HG02943 (cell line): ENCODE data around the gene PCSK7.

Experiments used
- ATAC-seq: cut with Tn5 transposase; IDR thresholded peaks from one replicate; pipeline ENCODE4 v1.9.1; 2021; ENCODE audit warnings: mild to moderate bottlenecking, low read depth, moderate library complexity; ENCODE audit not compliant: unreplicated experiment

Gene PCSK7

DNA sequence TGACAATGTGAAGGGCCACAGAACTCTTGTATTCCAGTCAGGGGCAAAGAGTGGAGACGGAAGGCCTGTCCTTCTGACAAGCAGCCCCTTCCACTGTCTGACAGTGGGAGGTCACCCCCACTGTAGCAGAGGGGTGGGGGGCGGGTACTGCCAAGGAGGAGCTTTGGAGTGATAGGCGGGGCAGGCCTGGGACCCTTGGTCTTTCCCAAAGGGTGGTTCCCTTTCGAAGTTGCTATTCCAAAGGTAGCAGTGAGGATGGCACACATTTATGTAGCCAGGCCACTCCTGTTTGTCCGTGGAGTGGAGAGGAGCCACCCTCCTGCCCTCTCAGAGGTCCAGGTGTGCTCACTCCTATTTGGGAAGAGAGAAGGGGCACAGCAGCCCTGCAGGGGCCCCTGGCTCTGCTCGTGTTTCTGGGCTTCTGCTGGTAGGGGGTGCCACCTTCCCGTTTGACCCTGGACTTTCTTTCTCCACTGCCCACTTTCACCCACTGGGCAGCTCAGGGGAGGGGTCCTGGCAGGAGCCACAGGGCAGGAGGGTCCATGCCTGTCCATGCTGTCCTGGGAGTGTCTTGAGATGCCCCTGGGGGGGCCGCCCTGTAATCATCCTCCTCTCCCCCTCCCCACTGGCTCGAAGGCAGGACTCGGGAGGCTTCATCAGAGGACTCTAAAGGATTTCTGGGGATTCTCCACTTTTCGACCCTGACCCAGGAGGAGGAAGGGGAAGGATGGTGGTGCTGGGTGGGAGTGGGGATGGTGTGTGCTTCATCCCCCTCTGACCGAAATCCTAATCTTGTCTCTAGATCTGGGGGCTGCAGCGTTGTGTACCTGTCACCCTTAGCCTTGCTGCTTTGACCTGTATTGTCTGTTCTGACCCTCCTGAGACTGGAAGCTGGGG, 31.7 kb downstream of the PCSK7 start:
- no peak for ATAC-seq

DNA sequence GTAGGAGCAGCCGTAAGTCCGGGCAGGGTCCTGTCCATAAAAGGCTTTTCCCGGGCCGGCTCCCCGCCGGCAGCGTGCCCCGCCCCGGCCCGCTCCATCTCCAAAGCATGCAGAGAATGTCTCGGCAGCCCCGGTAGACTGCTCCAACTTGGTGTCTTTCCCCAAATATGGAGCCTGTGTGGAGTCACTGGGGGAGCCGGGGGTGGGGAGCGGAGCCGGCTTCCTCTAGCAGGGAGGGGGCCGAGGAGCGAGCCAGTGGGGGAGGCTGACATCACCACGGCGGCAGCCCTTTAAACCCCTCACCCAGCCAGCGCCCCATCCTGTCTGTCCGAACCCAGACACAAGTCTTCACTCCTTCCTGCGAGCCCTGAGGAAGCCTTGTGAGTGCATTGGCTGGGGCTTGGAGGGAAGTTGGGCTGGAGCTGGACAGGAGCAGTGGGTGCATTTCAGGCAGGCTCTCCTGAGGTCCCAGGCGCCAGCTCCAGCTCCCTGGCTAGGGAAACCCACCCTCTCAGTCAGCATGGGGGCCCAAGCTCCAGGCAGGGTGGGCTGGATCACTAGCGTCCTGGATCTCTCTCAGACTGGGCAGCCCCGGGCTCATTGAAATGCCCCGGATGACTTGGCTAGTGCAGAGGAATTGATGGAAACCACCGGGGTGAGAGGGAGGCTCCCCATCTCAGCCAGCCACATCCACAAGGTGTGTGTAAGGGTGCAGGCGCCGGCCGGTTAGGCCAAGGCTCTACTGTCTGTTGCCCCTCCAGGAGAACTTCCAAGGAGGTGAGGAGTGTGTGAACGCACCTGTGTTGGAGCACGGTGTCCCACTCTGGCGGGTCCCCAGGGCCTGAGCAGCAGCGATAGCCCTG, 32.6 kb downstream of the PCSK7 start, which contains the start of gene TAGLN:
TAGLN (plus strand) TSS at position 318 of the 863 bp plus-strand sequence. CDS start 3,644 bp downstream, outside the sequence.
- ATAC-seq: no peak

- no peak for ATAC-seq
Observed at GRCh38 chr11:117198613-117199012, 33.3 kb downstream of the PCSK7 start.

- no peak for ATAC-seq
Observed at GRCh38 chr11:117197516-117198456, 34.1 kb downstream of the PCSK7 start.

- no peak for ATAC-seq
Observed at GRCh38 chr11:117197006-117197405, 34.9 kb downstream of the PCSK7 start.

DNA sequence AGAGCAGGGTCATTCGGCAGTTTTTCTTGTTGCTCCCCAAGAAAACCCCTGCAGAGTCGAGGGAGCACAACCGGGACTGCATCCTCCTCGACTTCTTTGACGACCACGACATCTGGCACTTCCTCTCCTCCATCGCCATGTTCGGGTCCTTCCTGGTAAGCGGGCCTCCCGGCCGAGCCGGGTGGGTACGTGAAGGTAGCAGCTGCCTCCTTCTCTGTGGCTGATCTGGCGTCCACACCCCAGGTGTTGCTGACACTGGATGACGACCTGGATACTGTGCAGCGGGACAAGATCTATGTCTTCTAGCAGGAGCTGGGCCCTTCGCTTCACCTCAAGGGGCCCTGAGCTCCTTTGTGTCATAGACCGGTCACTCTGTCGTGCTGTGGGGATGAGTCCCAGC, 36.1 kb downstream of the PCSK7 start:
- ATAC-seq: no peak

DNA sequence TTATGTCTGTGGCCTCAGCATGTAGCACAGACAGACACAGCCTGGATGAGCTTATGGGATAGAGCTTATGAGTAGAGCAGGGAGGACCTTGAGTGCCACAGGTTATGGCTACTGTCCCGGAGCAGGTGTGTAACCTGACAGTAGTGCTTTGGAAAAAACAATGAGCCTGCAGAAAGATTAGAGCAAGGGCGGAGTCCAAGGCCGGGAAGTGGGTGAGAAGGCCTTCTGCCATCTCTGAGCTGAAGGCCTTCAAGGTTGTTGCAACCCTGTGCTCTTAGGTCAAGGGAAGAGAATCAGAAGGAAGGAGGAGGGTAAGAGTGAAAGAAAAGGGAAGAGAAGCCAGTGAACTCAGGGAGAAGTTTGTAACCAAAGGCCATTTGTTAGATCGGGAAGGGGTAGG, 36.6 kb downstream of the PCSK7 start:
- ATAC-seq: no peak

DNA sequence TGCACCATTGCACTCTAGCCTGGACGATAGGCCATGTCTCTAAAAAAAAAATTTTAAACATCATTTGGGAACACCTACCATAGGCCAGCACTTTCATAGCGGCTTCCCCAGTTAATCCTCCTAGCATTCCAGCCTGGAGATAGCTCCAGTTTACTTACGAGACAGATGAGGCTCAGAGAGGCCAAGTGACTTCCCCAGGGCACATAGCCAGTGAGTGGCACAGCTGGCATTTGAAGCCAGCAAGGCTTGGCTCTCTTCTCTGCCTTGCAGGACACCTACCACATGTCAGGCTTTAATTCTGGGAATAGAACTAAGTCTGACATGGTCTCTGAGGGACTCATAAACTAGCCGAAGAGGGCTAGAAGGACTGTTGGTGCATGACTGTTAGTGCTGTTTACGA, 37.6 kb downstream of the PCSK7 start:
- ATAC-seq: no peak

DNA sequence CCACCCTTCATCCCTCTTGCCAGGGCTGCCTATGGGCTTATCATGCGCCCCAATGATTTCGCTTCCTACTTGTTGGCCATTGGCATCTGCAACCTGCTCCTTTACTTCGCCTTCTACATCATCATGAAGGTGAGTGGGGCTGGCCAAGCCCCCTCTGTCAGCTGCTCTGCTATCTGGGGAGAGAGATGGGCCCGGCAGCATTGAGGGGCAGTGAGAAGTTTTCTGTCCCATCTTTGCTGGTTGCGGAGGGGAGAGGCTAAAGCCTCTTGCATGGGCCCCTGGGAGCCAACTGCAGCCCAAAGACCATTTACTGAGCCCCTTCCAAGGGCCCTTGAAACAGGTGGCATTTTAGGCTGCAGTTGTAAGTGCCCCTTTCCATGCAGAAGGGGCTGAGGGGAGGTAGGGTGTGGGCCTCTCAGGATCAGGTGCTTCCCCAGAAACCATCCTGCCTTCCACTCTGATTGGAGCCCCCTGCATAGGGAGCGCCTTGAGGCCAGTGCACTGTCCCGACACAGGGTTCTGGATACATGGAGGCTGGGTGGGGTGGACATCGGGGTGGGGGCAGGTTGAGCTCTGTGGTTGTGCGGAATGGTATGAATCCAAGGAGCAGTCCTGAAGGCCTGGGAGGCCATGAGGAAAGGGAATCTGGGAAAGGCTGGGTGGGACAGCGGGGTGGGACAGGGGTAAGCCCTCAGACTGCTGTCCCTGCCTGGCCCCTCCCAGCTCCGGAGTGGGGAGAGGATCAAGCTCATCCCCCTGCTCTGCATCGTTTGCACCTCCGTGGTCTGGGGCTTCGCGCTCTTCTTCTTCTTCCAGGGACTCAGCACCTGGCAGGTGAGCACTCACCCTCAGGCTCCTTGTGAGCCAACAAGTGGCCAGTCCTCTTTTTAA, 38.5 kb downstream of the PCSK7 start:
- no peak for ATAC-seq

DNA sequence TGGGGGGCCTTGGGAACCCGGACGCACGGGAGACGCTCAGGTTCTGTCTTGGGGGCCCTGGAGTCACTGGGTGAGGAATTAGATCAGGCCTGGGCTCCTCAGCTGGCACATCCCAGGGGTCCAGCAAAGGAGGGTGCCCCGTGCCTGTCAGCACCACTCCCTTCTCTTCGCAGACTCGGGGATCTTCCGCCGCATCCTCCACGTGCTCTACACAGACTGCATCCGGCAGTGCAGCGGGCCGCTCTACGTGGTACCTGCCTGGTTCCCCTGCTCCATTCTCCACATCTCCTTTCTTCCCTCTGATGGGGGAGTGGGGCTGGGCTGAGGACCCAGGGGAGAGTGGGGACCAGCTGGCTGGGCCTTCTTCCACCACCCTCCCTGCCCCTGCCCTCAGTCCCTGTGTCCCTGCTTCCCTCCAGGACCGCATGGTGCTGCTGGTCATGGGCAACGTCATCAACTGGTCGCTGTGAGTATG, 39.4 kb downstream of the PCSK7 start:
- no peak for ATAC-seq

GRCh38 chr11:117191680-117192400, 40.0 kb downstream of the PCSK7 start:
- no peak for ATAC-seq

- ATAC-seq: no peak
Observed at GRCh38 chr11:117189941-117190544, 41.8 kb downstream of the PCSK7 start.

DNA sequence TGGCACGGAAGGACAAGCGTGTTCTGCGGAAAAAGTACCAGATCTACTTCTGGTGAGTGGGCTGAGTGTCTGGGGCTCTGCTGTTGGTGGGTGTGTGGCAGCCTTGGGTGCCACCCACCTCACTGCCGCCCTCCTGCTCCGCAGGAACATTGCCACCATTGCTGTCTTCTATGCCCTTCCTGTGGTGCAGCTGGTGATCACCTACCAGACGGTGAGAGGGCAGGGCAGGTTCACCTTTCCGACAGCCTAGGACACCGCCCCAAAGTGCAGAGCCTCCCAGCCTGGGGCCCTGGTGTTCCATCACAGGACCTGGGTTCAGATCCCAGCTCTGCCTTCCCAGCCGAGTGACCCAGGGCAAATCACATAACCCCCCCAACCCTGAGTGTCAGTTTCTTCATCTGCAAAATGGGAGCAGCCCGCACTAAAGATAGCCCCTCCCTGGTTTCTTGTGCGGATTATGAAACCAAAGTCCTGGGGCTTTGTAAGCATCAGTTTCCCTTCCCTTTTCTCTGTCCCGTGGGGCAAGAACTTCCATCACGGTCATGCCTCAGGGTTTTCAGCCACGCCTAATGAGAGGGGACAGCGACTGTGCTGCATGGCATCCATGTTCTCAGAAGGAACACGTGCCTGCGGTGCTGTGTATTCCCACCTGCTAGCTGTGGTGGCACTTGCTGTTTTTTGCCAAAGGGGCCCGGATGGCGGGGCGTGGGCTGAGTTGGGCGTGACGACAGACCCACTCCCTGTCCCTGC, 42.5 kb downstream of the PCSK7 start:
- ATAC-seq: no peak

DNA sequence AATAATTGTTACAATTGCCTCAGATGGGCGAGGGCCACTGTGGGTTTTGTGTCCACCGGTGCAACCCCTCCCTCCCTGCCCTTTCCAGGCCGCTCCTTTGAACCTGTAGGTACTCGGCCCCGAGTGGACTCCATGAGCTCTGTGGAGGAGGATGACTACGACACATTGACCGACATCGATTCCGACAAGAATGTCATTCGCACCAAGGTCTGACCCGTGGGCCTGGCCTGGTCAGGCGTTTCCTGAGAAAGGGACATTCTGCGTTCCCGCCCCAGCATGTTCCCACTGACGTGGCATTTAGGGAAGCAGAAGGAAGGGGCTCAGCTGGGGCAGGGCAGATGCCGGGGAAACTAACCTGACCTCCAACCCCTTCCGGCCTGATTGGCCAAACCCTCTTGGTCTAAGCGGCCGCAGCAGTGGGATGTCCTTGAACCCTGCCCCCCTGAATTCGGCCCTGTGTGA, 43.2 kb downstream of the PCSK7 start:
- ATAC-seq: no peak

- ATAC-seq: no peak
Observed at GRCh38 chr11:117187799-117188481, 43.9 kb downstream of the PCSK7 start.

GRCh38 chr11:117187428-117187798, 44.5 kb downstream of the PCSK7 start:
- no peak for ATAC-seq

DNA sequence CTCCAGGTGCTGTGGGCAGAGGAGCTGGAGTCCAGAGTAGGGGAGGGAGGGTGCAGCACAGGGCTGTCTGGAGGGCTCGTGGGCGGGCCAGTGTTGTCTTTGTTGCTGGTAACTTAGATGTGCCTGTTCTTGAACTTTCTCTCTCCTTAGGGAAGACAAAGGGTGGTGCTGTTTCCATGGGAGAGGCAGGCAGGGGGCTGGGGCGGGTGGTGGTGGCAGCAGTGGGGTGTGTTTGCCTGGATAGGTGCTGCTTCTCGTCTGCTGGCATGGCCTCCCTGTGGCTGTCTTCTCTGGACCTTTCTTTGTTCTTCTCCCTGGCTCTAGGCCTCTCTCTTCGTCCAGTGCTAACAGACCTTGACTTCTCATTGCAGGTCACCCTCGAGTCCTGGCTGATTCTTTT, 44.9 kb downstream of the PCSK7 start:
- ATAC-seq: no peak
